Neural progenitor cell (in vitro differentiated cells): ENCODE results near the gene TBCD.

Experiments
- EZH2 ChIP-seq: fragments of 200-600 bp; sonication (generic); IDR thresholded peaks from 2 replicates; pipeline ENCODE4 v1.6.1; 2017; ENCODE audit warnings: antibody characterized with exemption, mild to moderate bottlenecking, moderate library complexity
- EZH2phosphoT487 ChIP-seq: fragments of 200-600 bp; sonication (generic); IDR thresholded peaks from 2 replicates; pipeline ENCODE4 v1.6.1; 2017; ENCODE audit warnings: antibody characterized with exemption
- TF ChIP-seq, protein P1 (sequence below): fragments of 200-600 bp; sonication (generic); IDR thresholded peaks from 2 replicates; pipeline ENCODE4 v1.5.1; 2017; ENCODE audit warnings: antibody characterized with exemption, mild to moderate bottlenecking

- TF ChIP-seq, protein P1, sequence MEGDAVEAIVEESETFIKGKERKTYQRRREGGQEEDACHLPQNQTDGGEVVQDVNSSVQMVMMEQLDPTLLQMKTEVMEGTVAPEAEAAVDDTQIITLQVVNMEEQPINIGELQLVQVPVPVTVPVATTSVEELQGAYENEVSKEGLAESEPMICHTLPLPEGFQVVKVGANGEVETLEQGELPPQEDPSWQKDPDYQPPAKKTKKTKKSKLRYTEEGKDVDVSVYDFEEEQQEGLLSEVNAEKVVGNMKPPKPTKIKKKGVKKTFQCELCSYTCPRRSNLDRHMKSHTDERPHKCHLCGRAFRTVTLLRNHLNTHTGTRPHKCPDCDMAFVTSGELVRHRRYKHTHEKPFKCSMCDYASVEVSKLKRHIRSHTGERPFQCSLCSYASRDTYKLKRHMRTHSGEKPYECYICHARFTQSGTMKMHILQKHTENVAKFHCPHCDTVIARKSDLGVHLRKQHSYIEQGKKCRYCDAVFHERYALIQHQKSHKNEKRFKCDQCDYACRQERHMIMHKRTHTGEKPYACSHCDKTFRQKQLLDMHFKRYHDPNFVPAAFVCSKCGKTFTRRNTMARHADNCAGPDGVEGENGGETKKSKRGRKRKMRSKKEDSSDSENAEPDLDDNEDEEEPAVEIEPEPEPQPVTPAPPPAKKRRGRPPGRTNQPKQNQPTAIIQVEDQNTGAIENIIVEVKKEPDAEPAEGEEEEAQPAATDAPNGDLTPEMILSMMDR = no peak
- TF ChIP-seq EZH2 = no peak
- TF ChIP-seq EZH2phosphoT487 = no peak
Measured at GRCh38 chr17:82931699-82932517, 180.0 kb downstream of the TBCD start.
